HepG2 (cell line): Measurements from ENCODE around the gene RSPRY1. TPM values are rescaled to one million over a fixed set of nuclear protein-coding genes. Genes with fewer than 3 reads are reported as not detected.

Experiments used
- ATAC-seq: fragments of 200-7000 bp; cut with Tn5 transposase; 3 replicates; pipeline ENCODE4 v1.9.1; 2020; ENCODE audit warnings: mild to moderate bottlenecking, moderate library complexity
- BruUV-seq: library from RNA; stranded (reverse); fragments of 400-500 nt; replicated peaks from 2 replicates; lab custom pipeline; 2021; lab: Mats Ljungman, UMichigan
- CTCF ChIA-PET: fragments of 300-600 bp; formaldehyde crosslinking; extraction: SDS; loops from one replicate; lab custom pipeline; 2021; ENCODE audit warnings: low total read pairs, inconsistent platforms, low intra/inter-chr PET ratio; lab: Yijun Ruan, JAX
- POLR2A ChIA-PET: fragments of 350-600 bp; sonication (Branson Sonifier 250); formaldehyde crosslinking; loops from one replicate; lab custom pipeline; 2020; ENCODE audit warnings: antibody characterized with exemption, inconsistent platforms; lab: Yijun Ruan, JAX
- DNase-seq: peaks from one replicate; pipeline ENCODE4 v3.0.0-alpha.2; 2015; ENCODE audit warnings: low spot score
- FAIRE-seq: peaks from 3 replicates; lab custom pipeline; 2011; peaks lifted over from hg19 to GRCh38; lab: Jason Lieb, UNC
- H2AFZ ChIP-seq: one replicate; pipeline ENCODE4 v1.6.1; 2011; ENCODE audit warnings: low read length, inconsistent platforms
- H3K27ac ChIP-seq: fragments of 300-600 bp; 3 replicates; pipeline ENCODE4 v1.8.0; 2011; ENCODE audit warnings: mixed run types, mild to moderate bottlenecking, mixed read lengths, low read length, inconsistent platforms; ENCODE audit not compliant: insufficient read depth; ENCODE audit errors: extremely low read length
- H3K27me3 ChIP-seq, 2 experiments: fragments of 200-600 bp in 1 of 2; 2 replicates in 1 of 2; 3 replicates in 1 of 2; pipeline versions ENCODE4 v1.6.0 to v1.8.0; 2011; ENCODE audit warnings: low read length in 2 of 2, mild to moderate bottlenecking in 2 of 2, moderate library complexity in 2 of 2, inconsistent platforms in 1 of 2; ENCODE audit not compliant: insufficient read depth in 2 of 2, control insufficient read depth in 1 of 2
- H3K36me3 ChIP-seq, 2 experiments: fragments of 200-600 bp in 1 of 2; replicated peaks in 1 of 2; 2 replicates in 1 of 2; 3 replicates in 1 of 2; pipeline versions ENCODE4 v1.5.1 to v1.8.0; 2011; ENCODE audit warnings: low read length in 2 of 2, inconsistent platforms in 1 of 2; ENCODE audit not compliant: insufficient read depth in 2 of 2, control insufficient read depth in 1 of 2
- H3K4me1 ChIP-seq: 2 replicates; pipeline ENCODE4 v1.5.1; 2012; ENCODE audit warnings: low read length, inconsistent platforms; ENCODE audit not compliant: insufficient read depth
- H3K4me2 ChIP-seq: 2 replicates; pipeline ENCODE4 v1.6.0; 2011; ENCODE audit warnings: low read depth, low read length, inconsistent platforms
- H3K4me3 ChIP-seq, 3 experiments: fragments of 200-600 bp in 1 of 3; sonication (generic), shearing (Covaris generic) in 1 of 3; replicated peaks in 1 of 3; 2 replicates each; pipeline ENCODE4 v1.5.1; 2011 to 2016; ENCODE audit warnings: low read length in 3 of 3, inconsistent platforms in 2 of 3, low read depth in 2 of 3, mild to moderate bottlenecking in 2 of 3, control low read depth in 1 of 3, mixed read lengths in 1 of 3; ENCODE audit not compliant: insufficient read depth in 1 of 3
- H3K79me2 ChIP-seq: one replicate; pipeline ENCODE4 v1.6.1; 2011; ENCODE audit warnings: low read length, inconsistent platforms; ENCODE audit not compliant: insufficient read depth
- H3K9ac ChIP-seq: 2 replicates; pipeline ENCODE4 v1.6.0; 2011; ENCODE audit warnings: mild to moderate bottlenecking, low read depth, low read length, inconsistent platforms; ENCODE audit not compliant: insufficient read depth
- H3K9me3 ChIP-seq: 2 replicates; pipeline ENCODE4 v1.5.1; 2012; ENCODE audit warnings: mild to moderate bottlenecking, low read length
- H4K20me1 ChIP-seq: 2 replicates; pipeline ENCODE4 v1.6.0; 2011; ENCODE audit warnings: inconsistent platforms, mild to moderate bottlenecking, low read length, moderate library complexity; ENCODE audit not compliant: insufficient read depth
- FOSL2 ChIP-seq: sonication (generic); formaldehyde crosslinking; IDR thresholded peaks from 2 replicates; pipeline ENCODE4 v1.4.0; 2020; ENCODE audit warnings: missing genetic modification reagents
- MIER2 ChIP-seq: IDR thresholded peaks from 2 replicates; pipeline ENCODE4 v1.6.1; 2016; ENCODE audit warnings: missing biosample characterization, missing genetic modification reagents
- PRDM15 ChIP-seq: sonication (generic); formaldehyde crosslinking; IDR thresholded peaks from 2 replicates; pipeline ENCODE4 v1.4.0; 2020; ENCODE audit warnings: missing genetic modification reagents
- RBM22 ChIP-seq: fragments of 200-400 bp; formaldehyde crosslinking; optimal IDR thresholded peaks from 2 replicates; pipeline ENCODE3; 2017; ENCODE audit warnings: mild to moderate bottlenecking, low read length, moderate library complexity
- ZBTB49 ChIP-seq: sonication (generic); formaldehyde crosslinking; IDR thresholded peaks from 2 replicates; pipeline ENCODE4 v1.4.0; 2020; ENCODE audit warnings: missing genetic modification reagents, borderline replicate concordance
- ZNF766 ChIP-seq: sonication (generic); formaldehyde crosslinking; IDR thresholded peaks from 2 replicates; pipeline ENCODE4 v1.5.0; 2020; ENCODE audit warnings: missing genetic modification reagents, borderline replicate concordance
- WGBS: methylation state at CpG from one replicate; pipeline ENCODE4 v1.1.6; 2017; ENCODE audit warnings: low lambda C conversion rate; 5-methylcytosine and 5-hydroxymethylcytosine counted together
- in situ Hi-C: cut with HindIII; loops from 2 replicates; pipeline ENCODE4 v1.10.0; 2017; ENCODE audit warnings: low pct_unique_long_range_greater_than_20kb; ENCODE audit not compliant: extremely low pct_ligation_motif_present
- intact Hi-C: fragments of 100-400 bp; cut with micrococcal nuclease; formaldehyde crosslinking; loops from one replicate; pipeline ENCODE4 v1.10.0; 2022; ENCODE audit not compliant: unreplicated experiment
- polyA plus RNA-seq, 8 experiments: library from polyadenylated mRNA; depleted of rRNA in 3 of 8; stranded (reverse) in 7 of 8; unstranded in 1 of 8; fragments of >200 nt; fragmentation: Illumina TruSeq in 4 of 8; extraction: Trizol in 4 of 8; gene quantifications; 2 replicates each; pipeline versions ENCODE4 v1.2.1 to v1.2.3, GENCODE V29; 2011 to 2016; ENCODE audit warnings: low read depth in 4 of 8, missing spikeins in 1 of 8, mixed read lengths in 1 of 8; ENCODE audit not compliant: insufficient read depth in 1 of 8
- total RNA-seq, 5 experiments: library from RNA; depleted of rRNA; stranded (reverse); fragments of >200 nt; fragmentation: Illumina TruSeq; extraction: Trizol; gene quantifications; 2 replicates each; pipeline ENCODE4 v1.2.3, GENCODE V29; 2016; ENCODE audit warnings: low read depth in 1 of 5
- TF ChIP-seq, protein P1 (sequence below): sonication (generic); formaldehyde crosslinking; IDR thresholded peaks from 2 replicates; pipeline ENCODE4 v1.5.1; 2020; ENCODE audit warnings: missing genetic modification reagents, mild to moderate bottlenecking, borderline replicate concordance
- TF ChIP-seq, protein P2 (sequence below): sonication (generic); formaldehyde crosslinking; IDR thresholded peaks from 2 replicates; pipeline ENCODE4 v1.8.0; 2022; ENCODE audit warnings: mild to moderate bottlenecking, missing genetic modification reagents; ENCODE audit not compliant: insufficient replicate concordance

The RSPRY1 gene
- total and polyA plus RNA-seq, 2 of the 13 experiments (the other 11 are each of a cell fraction or from before 2014, with no cell fraction given): 53.4 to 61.0 TPM

DNA sequence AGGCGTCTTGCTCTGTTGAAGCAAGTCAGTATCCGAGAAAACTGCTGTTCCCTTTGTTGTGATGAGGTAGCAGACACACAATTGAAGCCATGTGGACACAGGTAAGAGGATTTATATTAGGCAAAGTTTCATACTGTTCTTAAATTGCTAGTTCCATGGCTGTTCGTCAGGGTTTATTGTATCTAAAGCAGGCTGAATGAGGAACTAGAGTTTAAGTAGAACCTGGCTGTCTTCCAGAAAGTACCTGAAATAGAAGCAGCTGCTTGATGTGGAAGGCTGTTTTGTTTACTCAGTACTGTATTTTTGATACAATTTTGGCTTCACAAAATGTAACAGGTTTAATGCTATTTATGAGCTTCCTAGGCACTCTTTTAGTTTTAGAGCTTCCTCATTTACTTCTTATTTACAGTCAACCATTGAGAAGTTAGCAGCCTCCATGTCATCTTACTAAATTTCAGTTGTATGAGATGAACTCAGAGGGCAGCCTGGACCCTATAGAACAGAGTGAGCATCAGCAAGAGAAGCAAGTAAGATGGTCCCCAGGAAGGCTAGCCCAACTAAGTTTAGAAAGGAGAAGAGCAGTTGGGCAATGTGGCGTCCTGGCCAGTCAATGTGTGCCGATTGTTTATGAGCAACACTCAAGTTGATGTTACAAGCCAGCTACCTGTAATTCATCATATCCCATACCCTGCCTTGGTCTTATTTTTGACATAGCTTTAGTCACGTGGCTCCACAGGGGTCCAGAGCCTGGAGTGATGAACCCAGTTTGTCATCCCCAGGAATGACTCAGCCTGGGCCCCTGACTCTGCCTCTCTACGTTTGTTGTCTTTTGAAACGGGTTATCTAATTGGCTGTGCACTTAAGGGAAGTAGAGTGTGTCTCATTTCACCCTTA is 49.2 kb downstream of the RSPRY1 start:
- Histone ChIP-seq H3K9me3 (no peaks in the 10 kb centered on the region), H3K27ac (no peak overlapping the region), H3K9ac (no peak overlapping the region), H3K79me2 (no peaks in the 10 kb centered on the region), H4K20me1 (no peaks in the 10 kb centered on the region), H2AFZ (no peak overlapping the region), H3K4me1 (no peaks in the 10 kb centered on the region), H3K27me3 (no peaks in the 10 kb centered on the region), H3K4me2 (no peak overlapping the region), H3K36me3 (peaks cover 44 to 78% of the 10 kb centered on the region in 2 experiments), H3K4me3 (no peak overlapping the region)
- intact Hi-C loops (no loop called here), in situ Hi-C loops (no loop called here)
- no TSS peak for BruUV-seq
- ChIA-PET CTCF (no interaction called here), POLR2A (no interaction called here)
- WGBS: 88% methylated on average over 8 of the region's 8 CpGs
- DNase-seq: peak; percentile 29
- no peak for FAIRE-seq
- TF ChIP-seq MIER2 (CRISPR knock-in tag) (no peak), ZBTB49 (CRISPR knock-in tag) (no peak), ZNF766 (CRISPR knock-in tag) (no peak), PRDM15 (CRISPR knock-in tag) (no peak), FOSL2 (CRISPR knock-in tag) (peak; percentile 67), RBM22 (peak; percentile 41)
- TF ChIP-seq, protein P1, sequence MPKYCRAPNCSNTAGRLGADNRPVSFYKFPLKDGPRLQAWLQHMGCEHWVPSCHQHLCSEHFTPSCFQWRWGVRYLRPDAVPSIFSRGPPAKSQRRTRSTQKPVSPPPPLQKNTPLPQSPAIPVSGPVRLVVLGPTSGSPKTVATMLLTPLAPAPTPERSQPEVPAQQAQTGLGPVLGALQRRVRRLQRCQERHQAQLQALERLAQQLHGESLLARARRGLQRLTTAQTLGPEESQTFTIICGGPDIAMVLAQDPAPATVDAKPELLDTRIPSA (CRISPR knock-in tag): no peak
- TF ChIP-seq, protein P2, sequence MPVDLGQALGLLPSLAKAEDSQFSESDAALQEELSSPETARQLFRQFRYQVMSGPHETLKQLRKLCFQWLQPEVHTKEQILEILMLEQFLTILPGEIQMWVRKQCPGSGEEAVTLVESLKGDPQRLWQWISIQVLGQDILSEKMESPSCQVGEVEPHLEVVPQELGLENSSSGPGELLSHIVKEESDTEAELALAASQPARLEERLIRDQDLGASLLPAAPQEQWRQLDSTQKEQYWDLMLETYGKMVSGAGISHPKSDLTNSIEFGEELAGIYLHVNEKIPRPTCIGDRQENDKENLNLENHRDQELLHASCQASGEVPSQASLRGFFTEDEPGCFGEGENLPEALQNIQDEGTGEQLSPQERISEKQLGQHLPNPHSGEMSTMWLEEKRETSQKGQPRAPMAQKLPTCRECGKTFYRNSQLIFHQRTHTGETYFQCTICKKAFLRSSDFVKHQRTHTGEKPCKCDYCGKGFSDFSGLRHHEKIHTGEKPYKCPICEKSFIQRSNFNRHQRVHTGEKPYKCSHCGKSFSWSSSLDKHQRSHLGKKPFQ: no peak
- ATAC-seq: peak; percentile 46; the same call in 2 of the 3 replicates
